Body of pancreas (tissue), 4 donors: ENCODE results near the gene PSMD11.

Source experiments
- CTCF ChIP-seq, 7 experiments: fragments of 450-650 bp in 4 of 7; fragments of 200-600 bp in 3 of 7; sonication (generic) in 3 of 7; IDR thresholded peaks; one replicate each; pipeline ENCODE4 v1.5.1; 2016 to 2019; ENCODE audit warnings: antibody characterized with exemption in 7 of 7
- POLR2A ChIP-seq, 3 donors: fragments of 450-650 bp; IDR thresholded peaks; one replicate each; pipeline ENCODE4 v1.6.1; 2016; ENCODE audit warnings: antibody characterized with exemption in 3 of 3, mild to moderate bottlenecking in 2 of 3

GRCh38 chr17:32497431-32498205, 53.3 kb downstream of the PSMD11 start:
- TF ChIP-seq CTCF (IDR thresholded peaks at IDR 0.05) (no peak), POLR2A (IDR thresholded peaks at IDR 0.05) (no peak)
